ENCODE data around the gene INO80E.
"Not testable (repeated sequence)": the region's sequence is repeated elsewhere in the genome, so short reads cannot be mapped to it uniquely, and the experiment has no call there.

Gene INO80E, protein sequence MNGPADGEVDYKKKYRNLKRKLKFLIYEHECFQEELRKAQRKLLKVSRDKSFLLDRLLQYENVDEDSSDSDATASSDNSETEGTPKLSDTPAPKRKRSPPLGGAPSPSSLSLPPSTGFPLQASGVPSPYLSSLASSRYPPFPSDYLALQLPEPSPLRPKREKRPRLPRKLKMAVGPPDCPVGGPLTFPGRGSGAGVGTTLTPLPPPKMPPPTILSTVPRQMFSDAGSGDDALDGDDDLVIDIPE

DNA sequence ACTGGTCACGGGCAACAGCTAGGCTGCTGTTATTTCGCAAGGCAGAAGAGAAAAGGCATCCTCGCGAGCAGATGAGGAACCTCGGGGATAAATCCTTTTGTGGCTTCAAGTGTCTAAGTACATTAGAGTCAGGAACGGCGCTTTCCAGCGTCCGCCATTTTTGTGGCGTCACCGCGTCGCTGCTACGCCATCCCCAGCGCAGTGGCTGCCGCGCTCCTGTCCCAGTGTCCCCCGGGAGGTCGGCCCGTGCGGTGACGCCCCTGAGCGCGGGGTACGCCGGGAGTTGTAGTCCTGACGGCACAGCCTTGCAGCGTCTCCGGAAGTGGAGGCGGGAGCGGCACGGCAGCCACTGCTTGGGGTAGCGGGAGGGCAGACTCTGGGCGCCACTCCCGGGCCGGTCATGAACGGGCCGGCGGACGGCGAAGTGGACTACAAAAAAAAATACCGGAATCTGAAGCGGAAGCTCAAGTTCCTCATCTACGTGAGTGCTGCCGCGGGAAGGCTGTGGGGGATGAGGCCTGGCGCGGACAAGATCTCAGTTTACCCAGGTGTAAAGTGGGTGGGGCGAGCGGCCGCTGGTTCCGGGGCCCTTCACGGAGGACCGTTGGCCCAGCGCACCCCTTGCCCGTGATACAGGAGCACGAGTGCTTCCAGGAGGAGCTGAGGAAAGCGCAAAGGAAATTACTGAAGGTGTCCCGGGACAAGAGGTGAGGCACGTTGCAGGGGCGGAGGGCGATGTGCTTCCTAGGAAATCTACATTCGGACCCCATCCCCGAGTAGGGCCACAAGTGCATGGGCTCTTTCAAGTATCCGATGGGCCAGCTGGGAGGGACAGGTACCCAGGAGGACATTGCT lies at the start of gene INO80E:
INO80E (plus strand) TSS at position 331 of the 855 bp plus-strand sequence; CDS start at position 401, 70 bp downstream.
- DNase-seq: peak; percentile 100

- no peak for DNase-seq
These were observed 48.1 kb upstream of the INO80E start for GRCh38 chr16:29947897-29948296.

DNA sequence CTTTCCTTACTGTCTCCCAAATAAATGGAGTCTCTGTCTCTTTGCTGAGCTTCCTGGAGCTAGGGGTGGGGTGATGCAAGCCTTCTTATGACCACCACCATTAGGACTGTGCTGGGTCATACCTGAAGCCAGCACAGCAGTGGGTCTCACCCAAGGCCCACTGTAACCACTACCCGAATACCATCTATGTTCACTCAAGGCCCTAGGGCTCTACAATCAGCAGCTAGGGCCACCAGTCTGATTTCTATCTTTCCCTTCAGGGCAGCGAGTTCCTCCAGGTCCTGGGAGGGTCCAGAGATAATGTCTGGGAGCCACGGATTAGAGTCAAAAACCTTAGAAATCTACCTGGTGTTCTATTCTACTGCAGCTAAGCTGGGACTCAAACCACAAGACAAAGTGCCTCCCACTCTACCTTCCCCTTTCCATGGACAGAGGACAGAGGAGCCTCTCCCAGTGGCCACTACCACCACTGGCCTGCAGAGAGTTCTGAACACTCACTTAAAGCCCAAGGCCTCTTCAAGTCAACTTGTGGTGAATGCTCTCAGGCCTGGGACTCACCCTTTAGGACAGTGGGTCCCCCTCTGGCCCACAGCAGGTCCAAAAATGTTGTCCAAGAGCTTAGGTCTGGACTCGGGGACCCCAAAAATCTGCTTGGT lies 45.1 kb upstream of the INO80E start:
- DNase-seq: no peak

DNA sequence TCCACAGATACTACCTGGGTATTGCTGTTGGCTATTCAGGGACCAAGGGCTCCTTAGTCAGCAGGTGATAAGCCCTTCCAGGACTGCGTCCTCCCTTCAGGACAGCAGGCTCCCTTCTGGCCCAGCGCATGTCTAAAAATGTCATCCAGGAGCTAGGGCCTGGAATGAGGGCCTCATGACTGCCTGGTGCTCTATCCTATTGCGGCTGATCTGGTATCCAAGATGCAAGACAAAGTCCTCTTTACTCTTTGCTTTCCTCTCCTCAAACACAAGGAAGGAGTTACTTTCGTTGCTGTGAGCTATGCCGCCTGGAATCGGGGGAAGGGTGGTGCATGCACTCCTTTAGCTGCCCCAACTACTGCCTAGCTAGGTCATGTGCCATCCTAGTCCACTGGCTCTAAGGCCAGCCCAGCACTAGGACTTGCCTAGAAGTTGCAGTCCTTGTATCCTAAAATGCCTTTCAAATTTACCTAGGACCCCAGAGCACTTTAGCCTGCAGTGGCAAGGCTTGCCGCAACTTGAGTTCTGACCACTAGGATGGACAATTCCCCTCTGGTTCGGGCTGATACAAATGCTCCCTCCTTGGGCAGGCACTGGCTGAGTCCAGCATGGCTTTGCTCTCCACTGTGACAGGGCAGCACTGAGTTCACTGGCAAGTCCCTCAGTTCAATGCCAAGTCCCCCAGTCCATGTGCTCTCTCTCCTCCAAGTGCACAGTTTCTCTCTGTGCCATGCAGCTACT lies 44.2 kb upstream of the INO80E start:
- DNase-seq: no peak

DNA sequence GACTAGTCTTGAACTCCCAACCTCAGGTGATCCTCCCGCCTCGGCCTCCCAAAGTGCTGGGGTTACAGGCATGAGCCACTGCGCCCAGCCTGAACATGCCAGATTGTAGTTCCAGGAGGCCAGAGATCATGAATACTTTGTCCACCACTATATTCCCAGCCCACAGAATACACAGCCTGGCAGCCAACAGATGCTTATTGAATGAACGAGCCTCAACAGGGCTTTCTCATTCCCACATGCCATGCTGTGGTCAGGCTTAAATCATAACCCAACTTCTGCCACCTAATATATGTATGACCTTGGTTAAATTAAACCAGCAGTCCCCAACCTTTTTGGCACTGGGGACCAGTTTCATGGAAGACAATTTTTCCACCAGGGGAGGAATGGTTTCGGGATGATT lies 37.3 kb upstream of the INO80E start:
- DNase-seq: no peak

GRCh38 chr16:29959293-29959692 lies 36.7 kb upstream of the INO80E start:
- no peak for DNase-seq

GRCh38 chr16:29959821-29960220 lies 36.2 kb upstream of the INO80E start:
- not testable (repeated sequence) for DNase-seq

DNA sequence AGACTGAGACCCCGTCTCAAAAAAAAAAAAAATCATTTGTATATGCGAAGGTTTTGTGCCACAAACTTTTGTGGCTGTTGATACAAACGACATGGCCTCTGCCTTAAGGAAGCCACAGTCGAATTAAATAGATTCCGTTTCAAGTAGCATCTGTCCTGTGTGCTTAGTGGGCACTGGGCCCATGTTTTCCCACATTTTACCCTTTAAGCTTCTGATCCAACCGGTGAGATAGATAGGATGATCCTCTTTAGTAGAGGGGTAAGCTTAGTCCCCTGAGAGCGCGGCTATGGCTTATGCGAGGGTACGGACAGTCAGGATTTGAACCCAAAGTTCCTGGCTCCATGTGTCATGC lies 34.9 kb upstream of the INO80E start:
- no peak for DNase-seq

DNA sequence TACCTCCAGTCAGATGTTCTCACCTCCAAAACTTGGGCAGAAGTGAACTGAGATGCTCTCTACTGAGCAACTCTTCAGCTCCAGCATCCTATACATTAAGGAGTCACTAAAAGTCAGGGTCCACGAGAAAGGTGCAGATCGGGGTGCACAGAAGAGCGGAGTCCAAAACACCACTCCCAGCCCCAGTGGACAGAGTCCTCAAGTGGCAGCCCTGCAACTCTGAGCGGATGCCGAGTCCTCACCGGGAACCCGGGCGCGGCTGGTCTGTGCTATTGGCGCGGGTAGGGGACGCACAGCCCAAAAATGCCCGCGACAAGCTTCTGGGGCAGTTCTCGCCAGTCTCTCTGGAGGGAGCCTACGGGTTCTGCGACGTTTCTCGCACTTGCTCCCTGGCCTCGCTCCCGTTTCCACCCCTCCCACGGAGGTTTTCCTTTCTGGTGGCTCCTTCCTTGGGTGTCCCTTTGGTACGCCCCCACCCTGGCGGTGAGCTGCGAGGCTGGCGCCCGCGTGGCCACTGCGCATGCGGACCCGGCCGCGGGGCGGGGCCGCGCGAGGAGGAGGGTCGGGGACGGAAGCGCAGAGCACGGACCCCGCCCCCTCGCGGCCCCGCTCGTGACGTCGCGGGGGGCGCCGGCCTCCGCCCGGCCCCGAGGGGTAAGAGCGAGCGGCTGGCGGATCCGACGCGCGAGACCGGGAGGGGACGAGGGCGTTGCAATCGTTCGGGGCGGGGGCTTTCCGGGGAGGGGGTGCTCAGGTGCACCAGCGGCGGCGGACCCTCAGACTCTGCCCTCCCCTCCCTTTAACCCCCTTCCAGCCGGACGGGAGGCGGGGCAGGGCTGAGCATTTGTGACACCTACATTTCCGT lies 34.3 kb upstream of the INO80E start, which contains the start of gene TMEM219:
TMEM219 (plus strand) TSS at position 601 of the 865 bp plus-strand sequence. CDS start 1,065 bp downstream, outside the sequence.
- peak; percentile 95 for DNase-seq

GRCh38 chr16:29962344-29962994 lies 33.6 kb upstream of the INO80E start:
- DNase-seq: no peak

DNA sequence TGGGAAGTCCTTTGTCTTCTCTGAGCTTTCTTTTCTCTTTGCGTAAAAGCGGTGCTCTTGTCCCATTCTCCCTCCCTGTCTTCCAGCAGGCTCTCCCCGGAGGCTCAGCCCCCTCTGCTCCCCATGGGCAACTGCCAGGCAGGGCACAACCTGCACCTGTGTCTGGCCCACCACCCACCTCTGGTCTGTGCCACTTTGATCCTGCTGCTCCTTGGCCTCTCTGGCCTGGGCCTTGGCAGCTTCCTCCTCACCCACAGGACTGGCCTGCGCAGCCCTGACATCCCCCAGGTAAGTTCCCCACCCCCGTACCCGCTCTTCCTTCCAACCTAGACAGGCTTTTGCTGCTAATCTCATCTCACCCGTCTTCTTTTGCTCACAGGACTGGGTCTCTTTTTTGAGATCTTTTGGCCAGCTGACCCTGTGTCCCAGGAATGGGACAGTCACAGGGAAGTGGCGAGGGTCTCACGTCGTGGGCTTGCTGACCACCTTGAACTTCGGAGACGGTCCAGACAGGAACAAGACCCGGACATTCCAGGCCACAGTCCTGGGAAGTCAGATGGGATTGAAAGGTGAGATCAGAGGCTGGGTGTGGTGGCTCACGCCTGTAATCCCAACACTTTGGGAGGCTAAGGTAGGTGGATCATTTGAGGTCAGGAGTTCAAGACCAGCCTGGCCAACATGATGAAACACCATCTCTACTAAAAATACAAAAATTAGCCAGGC lies 32.9 kb upstream of the INO80E start:
- DNase-seq: no peak

DNA sequence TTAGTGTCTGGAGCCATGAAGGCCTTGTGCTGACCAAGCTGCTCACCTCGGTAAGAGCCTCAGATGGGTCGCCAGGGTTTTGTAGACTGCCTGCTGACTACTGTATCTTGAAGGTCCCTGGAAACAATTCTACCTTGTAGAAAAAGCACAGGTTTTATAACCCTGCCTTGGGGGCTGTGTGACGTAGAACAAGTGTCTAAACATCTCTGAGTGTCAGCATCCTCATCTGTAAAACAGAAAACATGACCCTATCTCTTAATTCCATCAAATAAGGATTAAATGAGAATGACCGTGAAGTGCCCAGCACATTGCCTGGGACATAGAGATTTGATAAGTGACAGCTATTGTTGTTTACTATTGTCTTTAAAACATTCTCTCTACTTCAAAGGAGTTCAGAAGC lies 27.8 kb upstream of the INO80E start:
- no peak for DNase-seq

- DNase-seq: no peak
These were observed 24.7 kb upstream of the INO80E start for GRCh38 chr16:29971304-29971703.

GRCh38 chr16:29972500-29972899 lies 23.5 kb upstream of the INO80E start:
- no peak for DNase-seq

- DNase-seq: no peak
These were observed 23.1 kb upstream of the INO80E start for GRCh38 chr16:29972992-29973383.

DNA sequence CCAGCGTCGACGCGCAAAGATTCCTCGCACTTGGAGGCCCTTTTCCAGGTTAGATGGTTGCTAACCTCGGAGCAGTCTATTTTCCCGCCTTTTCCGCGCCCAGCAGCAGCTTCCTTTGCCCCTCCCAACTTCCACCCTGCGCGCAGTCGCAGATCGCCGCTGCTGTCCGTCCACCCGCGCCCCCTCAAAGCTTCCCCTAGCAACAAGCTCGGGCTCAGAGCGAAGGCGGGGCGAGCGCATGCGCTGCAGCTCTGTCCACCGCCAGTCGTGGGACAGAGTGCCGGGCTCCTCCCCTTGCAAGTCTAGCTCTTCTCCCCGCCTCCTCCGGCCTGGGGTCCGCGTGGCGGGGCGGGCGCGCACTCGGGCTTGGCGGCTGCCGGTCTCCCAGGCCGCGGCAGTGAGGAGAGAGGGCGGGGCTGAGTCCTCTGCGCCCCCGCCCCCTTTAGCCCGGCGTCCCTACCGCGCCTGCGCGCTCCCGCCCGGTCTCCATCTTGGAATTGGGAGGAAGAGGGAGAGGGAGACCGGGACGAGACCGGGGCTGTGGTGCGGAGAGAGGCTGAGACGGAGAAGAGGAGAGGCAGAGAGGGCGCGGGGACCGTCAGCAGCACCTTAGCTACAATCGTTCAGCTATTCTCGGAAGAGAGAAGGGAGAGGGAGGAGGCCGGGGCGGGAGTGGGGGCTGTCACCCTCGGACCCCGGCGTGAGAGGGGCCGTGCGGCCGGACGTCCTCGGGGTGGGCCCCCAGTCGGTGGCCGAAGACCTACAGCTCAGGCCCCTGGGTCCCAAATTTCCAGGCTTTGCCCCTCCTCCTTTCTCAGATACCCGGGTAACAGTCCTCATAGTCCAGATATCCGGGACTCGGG lies 22.4 kb upstream of the INO80E start, which contains the start of gene TAOK2:
TAOK2 (plus strand) TSS at position 485 of the 863 bp plus-strand sequence. CDS start 3,905 bp downstream, outside the sequence.
- peak; percentile 97 for DNase-seq

GRCh38 chr16:29974291-29975133 lies 21.5 kb upstream of the INO80E start:
- peak; percentile 10 for DNase-seq

DNA sequence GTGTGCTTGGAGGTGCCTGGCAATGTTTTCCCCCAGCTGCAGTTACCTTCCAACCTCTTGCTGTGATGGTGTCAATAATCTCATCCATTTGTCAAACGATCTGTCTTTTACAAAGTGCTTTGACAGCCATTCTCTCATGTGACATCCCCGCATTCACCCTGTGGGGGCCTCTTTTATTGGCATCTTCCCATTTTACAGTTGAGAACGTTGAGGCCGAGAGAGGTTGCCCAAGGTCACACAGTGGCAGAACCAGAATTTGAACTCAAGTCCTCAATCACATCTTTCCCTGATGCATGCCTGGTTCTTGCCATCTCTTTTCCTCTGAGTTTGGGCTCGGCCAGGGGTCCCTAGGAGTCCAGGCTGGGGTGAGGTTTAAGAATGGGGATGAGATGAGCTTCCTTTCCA lies 20.9 kb upstream of the INO80E start:
- no peak for DNase-seq

All from activated naive CD4-positive, alpha-beta T cell treated with Interleukin-2 at 50 U/mL for 16 hours (primary cell).